Measurements from ENCODE around the gene HTATIP2. TPM values are rescaled to one million over a fixed set of nuclear protein-coding genes. Genes with fewer than 3 reads are reported as not detected.

Gene HTATIP2
- total RNA-seq, 1 experiment from 2014 or later = 42.5 TPM

DNA sequence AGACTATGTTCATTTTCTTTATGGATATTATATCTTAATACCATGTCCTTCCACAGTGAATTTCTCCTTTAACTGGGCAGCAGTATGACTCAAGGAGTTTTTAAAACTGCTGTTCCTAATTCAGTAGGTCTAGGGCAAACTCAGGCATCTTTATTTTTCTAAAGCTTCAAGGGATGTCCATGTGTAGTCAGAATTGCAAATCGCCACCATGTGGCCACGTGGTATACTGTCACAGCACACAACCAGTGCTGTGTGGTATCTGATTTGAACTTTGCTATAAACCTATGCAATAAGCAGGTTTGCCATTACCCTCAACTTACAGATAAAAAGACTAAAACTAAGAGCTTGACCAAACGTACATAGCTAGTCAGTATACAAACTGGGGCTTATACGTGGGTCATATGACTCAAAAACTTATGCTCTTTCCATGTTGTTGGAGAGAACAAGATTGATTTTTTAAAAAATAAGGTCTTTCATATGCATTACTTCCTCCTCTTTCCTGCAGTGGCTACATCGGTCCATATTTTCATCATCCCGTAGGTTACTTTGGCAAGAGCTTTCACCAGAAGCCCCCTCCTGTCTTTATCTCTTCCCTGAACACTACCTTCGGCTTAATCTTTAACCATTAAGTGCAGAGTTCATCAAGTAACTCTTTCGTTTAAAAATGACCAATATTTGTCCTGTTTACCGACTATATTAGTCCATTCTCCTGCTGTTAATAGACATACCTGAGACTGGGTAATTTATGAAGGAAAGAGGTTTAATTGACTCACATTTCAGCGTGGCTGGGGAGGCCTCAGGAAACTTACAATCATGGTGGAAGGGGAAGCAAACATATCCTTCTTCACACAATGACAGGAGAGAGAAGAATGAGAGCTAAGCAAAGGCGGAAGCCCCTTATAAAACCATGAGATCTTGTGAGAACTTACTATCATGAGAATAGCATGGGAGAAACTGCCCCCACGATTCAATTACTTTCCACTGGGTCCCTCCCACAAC, 8.0 kb upstream of the HTATIP2 start:
- ChIA-PET CTCF (interaction anchor here (0.6 to 12.3 kb wide), 47 partner anchors 10 to 657 kb away, joined by 3 to 253 read pairs (median 5); partner anchors contain the start of gene HTATIP2), POLR2A (interaction anchor here (0.6 to 0.7 kb wide), 7 partner anchors 8 to 810 kb away, joined by 3 to 4 read pairs (median 3); partner anchors contain the start of gene HTATIP2)
- TF ChIP-seq, protein P1, sequence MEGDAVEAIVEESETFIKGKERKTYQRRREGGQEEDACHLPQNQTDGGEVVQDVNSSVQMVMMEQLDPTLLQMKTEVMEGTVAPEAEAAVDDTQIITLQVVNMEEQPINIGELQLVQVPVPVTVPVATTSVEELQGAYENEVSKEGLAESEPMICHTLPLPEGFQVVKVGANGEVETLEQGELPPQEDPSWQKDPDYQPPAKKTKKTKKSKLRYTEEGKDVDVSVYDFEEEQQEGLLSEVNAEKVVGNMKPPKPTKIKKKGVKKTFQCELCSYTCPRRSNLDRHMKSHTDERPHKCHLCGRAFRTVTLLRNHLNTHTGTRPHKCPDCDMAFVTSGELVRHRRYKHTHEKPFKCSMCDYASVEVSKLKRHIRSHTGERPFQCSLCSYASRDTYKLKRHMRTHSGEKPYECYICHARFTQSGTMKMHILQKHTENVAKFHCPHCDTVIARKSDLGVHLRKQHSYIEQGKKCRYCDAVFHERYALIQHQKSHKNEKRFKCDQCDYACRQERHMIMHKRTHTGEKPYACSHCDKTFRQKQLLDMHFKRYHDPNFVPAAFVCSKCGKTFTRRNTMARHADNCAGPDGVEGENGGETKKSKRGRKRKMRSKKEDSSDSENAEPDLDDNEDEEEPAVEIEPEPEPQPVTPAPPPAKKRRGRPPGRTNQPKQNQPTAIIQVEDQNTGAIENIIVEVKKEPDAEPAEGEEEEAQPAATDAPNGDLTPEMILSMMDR (IDR thresholded peaks at IDR 0.05; ENCODE audit: unreplicated experiment) = peak; percentile 69
- Mint-ChIP-seq H3K27me3 (ENCODE audit: insufficient read depth, unreplicated experiment) (no peaks in the 10 kb centered on the region), H3K27ac (ENCODE audit: low read depth, unreplicated experiment) (no peak overlapping the region), H3K9me3 (ENCODE audit: unreplicated experiment) (no peaks in the 10 kb centered on the region), H3K36me3 (ENCODE audit: insufficient read depth, unreplicated experiment) (no peaks in the 10 kb centered on the region), H3K4me1 (ENCODE audit: insufficient read depth, unreplicated experiment) (peaks cover 17% of the 10 kb centered on the region), H3K4me3 (ENCODE audit: unreplicated experiment) (no peak overlapping the region)
- intact Hi-C loops (cut with micrococcal nuclease) = loop anchor here (1.0 to 2.0 kb wide), 3 partner anchors 111 to 417 kb away; no protein-coding TSS in a partner anchor
- peak; percentile 65 for DNase-seq (ENCODE audit: unreplicated experiment)
- no TSS peak for BruUV-seq (replicated peaks)

DNA sequence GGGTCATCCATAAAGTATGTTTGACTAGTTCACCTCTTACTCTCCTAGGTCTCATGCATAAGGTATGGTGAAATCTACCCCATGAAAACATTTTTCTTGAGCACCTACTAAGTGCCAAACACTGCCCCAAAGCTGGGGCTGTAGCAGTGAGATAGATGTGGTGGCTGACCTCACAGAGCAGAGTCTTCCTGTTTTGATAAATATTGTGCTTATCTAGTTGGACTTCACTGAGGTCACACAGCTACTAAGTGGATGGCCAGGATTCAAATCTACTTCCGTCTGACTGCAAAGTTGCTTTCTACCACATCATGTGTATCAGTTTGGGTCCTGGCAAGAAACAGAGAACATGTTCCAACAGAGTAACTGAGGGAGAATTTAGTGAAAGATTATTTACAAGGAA, 6.4 kb upstream of the HTATIP2 start:
- ChIA-PET POLR2A (no interaction called here), CTCF (interaction anchor here (1.8 to 12.3 kb wide), 3 partner anchors 197 to 230 kb away, joined by 4 to 253 read pairs (median 179); partner anchors contain the start of gene DBX1)
- H3K27ac Mint-ChIP-seq (ENCODE audit: low read depth, unreplicated experiment) = no peak overlapping the region
- no peak overlapping the region for H3K4me3 Mint-ChIP-seq (ENCODE audit: unreplicated experiment)
- DNase-seq (ENCODE audit: unreplicated experiment) = no peak
- peaks cover 11% of the 10 kb centered on the region for H3K4me1 Mint-ChIP-seq (ENCODE audit: insufficient read depth, unreplicated experiment)
- no peaks in the 10 kb centered on the region for H3K36me3 Mint-ChIP-seq (ENCODE audit: insufficient read depth, unreplicated experiment)
- no peaks in the 10 kb centered on the region for H3K27me3 Mint-ChIP-seq (ENCODE audit: insufficient read depth, unreplicated experiment)
- TF ChIP-seq, protein P1 (IDR thresholded peaks at IDR 0.05; ENCODE audit: unreplicated experiment) = no peak
- intact Hi-C loops (cut with micrococcal nuclease) = no loop called here
- no peaks in the 10 kb centered on the region for H3K9me3 Mint-ChIP-seq (ENCODE audit: unreplicated experiment)
- BruUV-seq (replicated peaks) = no TSS peak

DNA sequence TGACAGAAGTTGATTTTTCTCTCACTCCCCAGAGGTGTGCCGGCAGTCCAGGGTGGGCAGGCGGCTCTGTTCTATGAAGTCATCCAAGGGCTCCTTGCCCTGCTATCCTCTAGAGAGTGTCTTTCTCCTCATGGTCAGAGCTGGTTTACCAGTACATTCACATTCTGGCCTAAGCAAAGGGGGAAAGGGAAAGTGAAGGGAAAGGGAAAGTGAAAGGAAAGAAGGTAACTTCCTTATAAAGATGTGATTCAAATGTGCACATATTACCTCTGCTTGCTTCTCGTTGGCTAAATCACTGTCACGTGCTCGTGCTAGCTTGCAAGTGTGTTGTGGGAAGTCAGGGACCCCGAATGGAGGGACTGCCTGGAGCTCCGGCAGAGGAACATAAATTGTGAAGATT, 2.9 kb upstream of the HTATIP2 start:
- BruUV-seq (replicated peaks) = no TSS peak
- Mint-ChIP-seq H3K27me3 (ENCODE audit: insufficient read depth, unreplicated experiment) (no peaks in the 10 kb centered on the region), H3K27ac (ENCODE audit: low read depth, unreplicated experiment) (no peak overlapping the region), H3K4me1 (ENCODE audit: insufficient read depth, unreplicated experiment) (peaks cover 13% of the 10 kb centered on the region), H3K36me3 (ENCODE audit: insufficient read depth, unreplicated experiment) (no peaks in the 10 kb centered on the region), H3K9me3 (ENCODE audit: unreplicated experiment) (no peaks in the 10 kb centered on the region), H3K4me3 (ENCODE audit: unreplicated experiment) (no peak overlapping the region)
- TF ChIP-seq, protein P1 (IDR thresholded peaks at IDR 0.05; ENCODE audit: unreplicated experiment) = no peak
- DNase-seq (ENCODE audit: unreplicated experiment) = no peak
- POLR2A ChIA-PET = interaction anchor here (0.9 to 1.2 kb wide), 2 partner anchors 14 to 19 kb away, joined by 3 to 5 read pairs; no protein-coding TSS in a partner anchor
- intact Hi-C loops (cut with micrococcal nuclease) = no loop called here
- CTCF ChIA-PET = interaction anchor here (1.1 to 11.2 kb wide), 3 partner anchors 10 to 423 kb away, joined by 3 to 253 read pairs (median 5); no protein-coding TSS in a partner anchor

DNA sequence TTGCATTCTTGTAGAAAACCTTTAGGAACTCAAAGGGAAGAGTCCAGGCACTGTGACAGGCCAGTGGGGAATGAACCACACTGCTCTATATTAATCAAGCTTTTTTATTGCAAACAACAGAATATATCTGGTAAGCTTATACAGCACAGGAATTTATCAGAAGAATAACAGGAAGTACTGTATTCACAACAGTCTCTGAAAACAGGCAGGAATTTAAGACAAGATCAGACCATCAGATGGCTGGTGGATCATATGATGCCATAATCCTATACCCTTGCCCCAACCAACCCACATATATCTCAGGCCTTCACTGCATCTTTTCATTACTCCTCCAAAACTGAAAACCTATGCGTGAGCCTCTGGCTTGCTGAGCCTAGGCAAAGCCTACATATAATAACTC, 1.0 kb upstream of the HTATIP2 start:
- Mint-ChIP-seq H3K9me3 (ENCODE audit: unreplicated experiment) (no peaks in the 10 kb centered on the region), H3K4me3 (ENCODE audit: unreplicated experiment) (peak overlapping the region; percentile 75), H3K27ac (ENCODE audit: low read depth, unreplicated experiment) (peak overlapping the region; percentile 93), H3K27me3 (ENCODE audit: insufficient read depth, unreplicated experiment) (no peaks in the 10 kb centered on the region), H3K36me3 (ENCODE audit: insufficient read depth, unreplicated experiment) (no peaks in the 10 kb centered on the region), H3K4me1 (ENCODE audit: insufficient read depth, unreplicated experiment) (peaks cover 23% of the 10 kb centered on the region)
- no TSS peak for BruUV-seq (replicated peaks)
- POLR2A ChIA-PET = interaction anchor here (0.5 to 3.2 kb wide), 3 partner anchors 307 to 409 kb away, joined by 3 to 13 read pairs (median 3); no protein-coding TSS in a partner anchor
- intact Hi-C loops (cut with micrococcal nuclease) = no loop called here
- CTCF ChIA-PET = interaction anchor here (0.7 to 6.4 kb wide), 5 partner anchors 9 to 372 kb away, joined by 3 to 66 read pairs (median 3); no protein-coding TSS in a partner anchor
- TF ChIP-seq, protein P1 (IDR thresholded peaks at IDR 0.05; ENCODE audit: unreplicated experiment) = no peak
- no peak for DNase-seq (ENCODE audit: unreplicated experiment)

Measured in MCF 10A (cell line).